ENCODE data around the gene FOXK2.
"Not testable (repeated sequence)": the region's sequence is repeated elsewhere in the genome, so short reads cannot be mapped to it uniquely, and the experiment has no call there.

The FOXK2 gene

DNA sequence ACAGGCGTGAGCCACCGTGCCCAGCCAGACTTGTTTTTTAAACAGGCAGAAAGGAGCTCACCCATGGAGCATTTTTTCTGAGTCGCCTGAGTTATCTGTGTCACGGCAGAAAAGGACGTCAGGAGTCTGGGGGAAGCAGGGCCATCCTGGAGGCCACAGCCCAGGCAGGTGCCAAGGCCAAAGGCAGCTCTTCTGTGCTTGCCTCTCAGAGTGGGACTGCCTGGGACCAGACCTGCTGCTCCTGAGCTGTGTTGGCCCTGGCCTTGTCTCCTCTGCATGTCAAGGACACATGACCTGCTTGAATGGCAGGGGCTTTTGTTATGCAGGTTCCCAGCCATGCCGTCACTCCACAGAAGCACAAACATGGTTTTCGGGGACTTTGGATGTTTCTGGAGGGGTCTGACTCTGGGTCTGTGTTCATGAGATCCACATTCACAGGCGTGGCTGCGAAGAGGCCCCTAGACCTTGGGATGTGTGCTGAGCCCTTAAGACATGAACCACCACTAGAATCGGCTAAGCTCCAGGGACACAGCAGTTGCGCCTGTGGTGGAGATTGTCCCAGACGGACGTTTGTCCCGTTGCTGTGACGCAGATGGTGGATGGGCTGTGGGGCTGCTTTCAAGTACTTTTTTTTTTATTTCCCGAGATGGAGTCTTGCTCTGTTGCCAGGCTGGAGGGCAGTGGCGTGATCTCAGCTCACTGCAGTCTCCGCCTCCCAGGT, 33.8 kb downstream of the FOXK2 start:
- no peak for DNase-seq (ENCODE audit: low spot score)
- TF ChIP-seq, protein P1, sequence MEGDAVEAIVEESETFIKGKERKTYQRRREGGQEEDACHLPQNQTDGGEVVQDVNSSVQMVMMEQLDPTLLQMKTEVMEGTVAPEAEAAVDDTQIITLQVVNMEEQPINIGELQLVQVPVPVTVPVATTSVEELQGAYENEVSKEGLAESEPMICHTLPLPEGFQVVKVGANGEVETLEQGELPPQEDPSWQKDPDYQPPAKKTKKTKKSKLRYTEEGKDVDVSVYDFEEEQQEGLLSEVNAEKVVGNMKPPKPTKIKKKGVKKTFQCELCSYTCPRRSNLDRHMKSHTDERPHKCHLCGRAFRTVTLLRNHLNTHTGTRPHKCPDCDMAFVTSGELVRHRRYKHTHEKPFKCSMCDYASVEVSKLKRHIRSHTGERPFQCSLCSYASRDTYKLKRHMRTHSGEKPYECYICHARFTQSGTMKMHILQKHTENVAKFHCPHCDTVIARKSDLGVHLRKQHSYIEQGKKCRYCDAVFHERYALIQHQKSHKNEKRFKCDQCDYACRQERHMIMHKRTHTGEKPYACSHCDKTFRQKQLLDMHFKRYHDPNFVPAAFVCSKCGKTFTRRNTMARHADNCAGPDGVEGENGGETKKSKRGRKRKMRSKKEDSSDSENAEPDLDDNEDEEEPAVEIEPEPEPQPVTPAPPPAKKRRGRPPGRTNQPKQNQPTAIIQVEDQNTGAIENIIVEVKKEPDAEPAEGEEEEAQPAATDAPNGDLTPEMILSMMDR (IDR thresholded peaks at IDR 0.05; ENCODE audit: extremely low read depth, missing control alignments), result no peak

DNA sequence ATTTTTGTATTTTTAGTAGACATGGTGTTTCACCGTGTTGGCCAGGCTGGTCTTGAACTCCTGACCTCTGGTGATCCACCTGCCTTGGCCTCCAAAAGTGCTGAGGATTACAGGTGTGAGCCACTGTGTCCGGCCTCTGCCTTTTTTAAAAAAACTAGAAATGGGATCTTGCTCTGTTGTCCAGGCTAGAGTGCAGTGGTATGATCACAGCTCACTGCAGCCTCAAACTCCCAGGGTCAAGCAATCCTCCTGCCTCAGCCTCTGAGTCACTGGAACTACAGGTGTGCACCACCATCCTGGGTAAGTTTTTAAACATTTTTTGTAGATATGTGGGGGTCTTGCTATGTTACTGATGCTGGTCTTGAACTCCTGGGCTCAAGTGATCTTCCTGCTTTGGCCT, 38.0 kb downstream of the FOXK2 start:
- not testable (repeated sequence) for DNase-seq (ENCODE audit: low spot score)

DNA sequence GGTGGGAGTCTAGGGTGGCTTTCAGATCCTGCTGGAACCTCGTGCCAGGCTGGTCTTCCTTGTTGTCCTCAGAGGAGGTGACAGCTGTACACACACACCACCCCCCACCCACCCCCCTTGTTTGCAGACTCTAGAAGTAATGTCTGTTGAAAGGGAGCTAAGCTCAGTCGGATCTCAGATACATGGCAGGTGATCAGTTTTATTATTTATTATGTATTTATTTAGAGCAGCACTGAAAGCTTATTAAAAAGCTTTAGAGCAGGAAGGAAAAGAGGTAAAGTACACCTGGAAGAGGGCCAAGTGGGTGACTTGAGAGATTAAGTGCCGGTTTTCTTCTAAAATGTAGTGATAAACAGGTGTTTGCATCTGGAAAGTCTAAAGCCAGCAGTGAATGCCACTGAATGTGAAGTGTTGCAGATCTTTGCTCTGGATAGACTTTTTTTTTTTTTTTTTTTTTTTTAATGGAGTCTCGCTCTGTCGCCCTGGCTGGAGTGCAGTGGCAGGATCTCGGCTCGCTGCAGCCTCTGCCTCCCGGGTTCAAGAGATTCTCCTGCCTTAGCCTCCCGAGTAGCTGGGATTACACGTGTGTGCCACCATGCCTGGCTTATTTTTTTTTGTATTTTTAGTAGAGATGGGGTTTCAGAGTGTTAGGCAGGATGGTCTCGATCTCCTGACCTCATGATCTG, 40.2 kb downstream of the FOXK2 start:
- TF ChIP-seq, protein P1 (IDR thresholded peaks at IDR 0.05; ENCODE audit: extremely low read depth, missing control alignments), result no peak
- no peak for DNase-seq (ENCODE audit: low spot score)

DNA sequence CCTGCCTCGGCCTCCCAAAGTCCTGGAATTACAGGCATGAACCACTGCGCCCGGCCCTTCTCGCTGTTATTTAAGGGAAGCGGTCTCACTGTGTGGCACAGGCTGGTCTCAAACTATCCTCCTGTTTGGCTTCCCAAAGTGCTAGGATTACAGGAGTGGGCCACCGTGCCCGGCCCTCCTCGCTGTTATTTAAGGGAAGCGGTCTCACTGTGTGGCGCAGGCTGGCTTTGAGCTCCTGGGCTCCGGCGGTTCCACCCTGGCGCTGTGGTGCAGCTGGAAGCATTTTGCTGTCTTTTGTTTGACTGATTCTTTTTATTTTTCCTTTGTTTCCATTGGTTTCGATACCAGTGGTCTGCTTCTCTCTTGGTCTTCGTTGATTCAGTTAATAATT, 40.7 kb downstream of the FOXK2 start:
- TF ChIP-seq, protein P1 (IDR thresholded peaks at IDR 0.05; ENCODE audit: extremely low read depth, missing control alignments), result no peak
- DNase-seq (ENCODE audit: low spot score), result no peak

DNA sequence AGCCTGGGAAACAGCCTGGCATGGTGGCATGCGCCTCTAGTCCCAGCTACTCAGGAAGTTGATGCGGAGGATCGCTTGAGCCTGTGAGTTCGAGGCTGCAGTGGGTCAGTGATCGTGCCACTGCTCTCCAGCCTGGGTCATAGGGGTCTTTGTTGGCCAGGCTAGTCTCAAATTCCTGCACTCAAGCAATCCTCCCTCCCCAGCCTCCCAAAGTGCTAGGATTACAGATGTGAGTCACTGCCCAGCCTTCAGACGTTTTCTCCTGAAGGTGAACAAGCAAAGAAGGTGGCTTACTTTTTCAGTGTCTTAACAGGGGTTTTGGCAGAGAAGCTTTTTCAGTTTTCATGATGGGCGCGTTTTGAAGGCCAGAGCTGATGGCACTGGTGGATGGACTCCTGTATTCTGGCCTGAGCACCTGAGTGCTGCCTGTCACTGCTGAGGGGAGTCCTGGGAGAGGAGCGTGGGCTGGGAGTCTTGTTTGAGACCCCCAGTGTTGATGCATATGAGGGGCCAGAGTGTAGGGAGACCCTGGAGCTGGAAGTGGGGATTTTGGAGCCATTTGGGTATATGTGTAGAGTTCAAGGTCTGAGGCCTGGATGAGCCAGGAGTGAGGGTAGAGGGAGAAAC, 41.4 kb downstream of the FOXK2 start:
- TF ChIP-seq, protein P1 (IDR thresholded peaks at IDR 0.05; ENCODE audit: extremely low read depth, missing control alignments), result no peak
- DNase-seq (ENCODE audit: low spot score), result no peak

DNA sequence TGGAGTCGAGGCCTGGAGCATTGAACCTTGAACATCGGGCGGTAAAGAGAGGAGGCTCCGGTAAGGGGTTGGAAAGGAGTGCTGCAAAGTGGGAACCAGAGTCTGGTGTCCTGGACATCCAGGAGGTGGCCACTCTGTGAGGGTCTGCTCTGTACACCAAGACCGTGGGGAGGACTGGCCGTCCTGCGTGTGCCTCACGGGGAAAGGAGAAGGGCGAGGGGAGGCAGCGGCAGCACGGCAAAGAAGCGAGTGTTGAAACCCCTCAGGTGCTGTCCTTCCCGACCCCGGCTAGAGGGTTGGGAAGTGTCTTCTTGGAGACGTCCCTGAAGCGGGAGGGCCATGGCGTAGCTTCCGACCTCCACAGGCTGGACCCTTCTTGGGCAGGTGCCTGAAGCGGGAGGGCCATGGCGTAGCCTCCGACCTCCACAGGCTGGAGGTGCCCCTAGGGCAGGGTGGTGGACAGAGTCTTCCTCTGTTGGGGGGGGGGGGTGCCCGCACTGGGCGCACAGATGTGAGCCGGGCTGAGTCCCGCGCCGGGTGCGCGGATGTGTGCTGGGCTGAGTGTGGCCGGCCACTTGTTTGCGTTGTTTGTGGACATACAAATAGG, 42.0 kb downstream of the FOXK2 start:
- no peak for DNase-seq (ENCODE audit: low spot score)

DNA sequence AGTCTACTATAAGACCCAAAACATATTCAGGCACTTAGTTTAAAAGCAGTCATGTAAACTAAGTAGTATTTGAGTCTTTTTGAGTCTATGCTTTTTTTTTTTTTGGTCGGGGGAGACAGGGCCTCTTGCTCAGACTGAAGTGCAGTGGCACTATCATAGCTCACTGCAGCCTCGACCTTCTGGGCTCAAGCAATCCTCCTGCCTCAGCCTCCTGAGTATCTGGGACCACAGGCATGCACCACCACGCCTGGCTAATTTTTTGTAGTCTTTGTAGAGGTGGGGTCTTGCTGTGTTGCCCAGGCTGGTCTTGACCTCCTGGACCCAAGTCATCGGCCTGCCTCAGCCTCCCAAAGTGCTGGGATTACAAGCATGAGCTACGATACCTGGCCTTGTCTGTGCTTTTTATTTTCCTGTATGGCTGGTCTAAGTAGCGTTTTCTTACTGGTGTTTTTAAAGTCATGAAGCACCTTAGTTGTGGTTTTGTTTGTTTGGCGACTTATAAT, 43.2 kb downstream of the FOXK2 start:
- not testable (repeated sequence) for DNase-seq (ENCODE audit: low spot score)

More for the DNA sequence above, 42.0 kb downstream of the FOXK2 start:
- TF ChIP-seq, protein P1 (IDR thresholded peaks at IDR 0.05; ENCODE audit: extremely low read depth, missing control alignments), result no peak

DNA sequence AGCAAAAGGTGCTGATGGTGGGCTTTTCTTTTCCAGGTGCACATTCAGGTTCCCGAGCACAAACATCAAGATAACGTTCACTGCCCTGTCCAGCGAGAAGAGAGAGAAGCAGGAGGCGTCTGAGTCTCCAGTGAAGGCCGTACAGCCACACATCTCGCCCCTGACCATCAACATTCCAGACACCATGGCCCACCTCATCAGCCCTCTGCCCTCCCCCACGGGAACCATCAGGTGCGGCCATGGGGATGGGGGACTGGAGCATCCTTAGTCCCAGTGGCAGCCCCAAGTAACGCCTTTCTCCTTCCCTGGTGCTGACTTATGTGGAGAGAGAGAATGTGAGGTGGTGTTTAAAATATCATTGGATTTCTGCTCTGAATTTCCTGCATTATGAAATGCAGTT, 43.8 kb downstream of the FOXK2 start:
- TF ChIP-seq, protein P1 (IDR thresholded peaks at IDR 0.05; ENCODE audit: extremely low read depth, missing control alignments), result no peak
- DNase-seq (ENCODE audit: low spot score), result no peak

DNA sequence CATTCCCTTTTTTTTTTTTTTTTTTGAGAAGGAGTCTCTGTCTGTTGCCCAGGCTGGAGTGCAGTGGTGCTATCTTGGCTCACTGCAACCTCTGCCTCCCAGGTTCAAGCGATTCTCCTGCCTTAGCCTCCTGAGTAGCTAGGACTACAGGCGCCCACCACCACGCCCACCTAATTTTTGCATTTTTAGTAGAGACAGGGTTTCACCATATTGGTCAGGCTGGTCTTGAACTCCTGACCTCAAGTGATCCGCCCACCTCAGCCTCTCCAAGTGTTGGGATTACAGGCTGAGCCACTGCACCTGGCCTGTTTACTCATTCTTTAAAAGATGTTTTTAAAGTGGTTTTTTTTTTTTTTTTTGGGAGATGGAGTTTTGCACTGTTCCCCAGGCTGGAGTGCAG, 44.2 kb downstream of the FOXK2 start:
- DNase-seq (ENCODE audit: low spot score), result not testable (repeated sequence)

All from GM20000 (cell line).